ENCODE results near the gene KRTAP10-5. TPM values are rescaled to one million over a fixed set of nuclear protein-coding genes. Genes with fewer than 3 reads are reported as not detected.
"Not testable (repeated sequence)": the region's sequence is repeated elsewhere in the genome, so short reads cannot be mapped to it uniquely, and the experiment has no call there.

The KRTAP10-5 gene
- total RNA-seq, 1 donor from 2014 or later: not detected

DNA sequence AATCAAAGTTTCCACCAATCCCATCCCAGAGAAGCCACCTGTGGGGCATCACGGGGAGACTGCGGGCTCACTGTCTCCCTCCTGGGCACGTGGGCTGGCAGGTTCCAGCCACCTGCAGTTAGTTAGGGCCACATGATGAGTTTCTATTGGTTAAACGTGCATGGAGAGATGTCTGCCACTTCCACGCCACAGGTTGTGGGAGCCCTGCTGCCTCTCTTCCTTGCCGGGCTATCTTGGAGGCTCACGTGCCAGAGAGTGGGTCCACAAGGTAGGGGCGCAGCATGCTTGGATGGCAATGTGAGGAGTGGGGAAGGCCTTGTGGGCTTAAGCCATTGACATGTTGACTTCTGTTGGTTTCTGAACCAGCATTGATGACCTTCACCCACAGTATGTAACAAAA is 23.5 kb upstream of the KRTAP10-5 start:
- intact Hi-C loops (cut with DNase I): no loop called here
- Histone ChIP-seq H3K4me1 (no peaks in the 10 kb centered on the region), H3K4me3 (no peak overlapping the region), H3K9me3 (no peaks in the 10 kb centered on the region), H3K27ac (no peak overlapping the region), H3K27me3 (no peaks in the 10 kb centered on the region), H3K36me3 (no peaks in the 10 kb centered on the region)
- no peak for TF ChIP-seq CTCF (IDR thresholded peaks at IDR 0.05)
- no peak for DNase-seq (ENCODE audit: low spot score in 2 of 2)

GRCh38 chr21:44603109-44603875 is 22.9 kb upstream of the KRTAP10-5 start:
- Histone ChIP-seq H3K4me1 (no peaks in the 10 kb centered on the region), H3K9me3 (no peaks in the 10 kb centered on the region), H3K4me3 (no peak overlapping the region), H3K27me3 (no peaks in the 10 kb centered on the region), H3K27ac (no peak overlapping the region), H3K36me3 (no peaks in the 10 kb centered on the region)
- intact Hi-C loops (cut with DNase I): no loop called here
- DNase-seq (ENCODE audit: low spot score in 2 of 2): no peak
- TF ChIP-seq CTCF (IDR thresholded peaks at IDR 0.05): no peak

- Histone ChIP-seq H3K27me3 (no peaks in the 10 kb centered on the region), H3K27ac (no peak overlapping the region), H3K4me3 (no peak overlapping the region), H3K9me3 (no peaks in the 10 kb centered on the region), H3K4me1 (no peaks in the 10 kb centered on the region), H3K36me3 (no peaks in the 10 kb centered on the region)
- no peak for TF ChIP-seq CTCF (IDR thresholded peaks at IDR 0.05)
- DNase-seq (ENCODE audit: low spot score in 2 of 2): no peak
- intact Hi-C loops (cut with DNase I): no loop called here
Observed at GRCh38 chr21:44602463-44602850, 22.1 kb upstream of the KRTAP10-5 start.

DNA sequence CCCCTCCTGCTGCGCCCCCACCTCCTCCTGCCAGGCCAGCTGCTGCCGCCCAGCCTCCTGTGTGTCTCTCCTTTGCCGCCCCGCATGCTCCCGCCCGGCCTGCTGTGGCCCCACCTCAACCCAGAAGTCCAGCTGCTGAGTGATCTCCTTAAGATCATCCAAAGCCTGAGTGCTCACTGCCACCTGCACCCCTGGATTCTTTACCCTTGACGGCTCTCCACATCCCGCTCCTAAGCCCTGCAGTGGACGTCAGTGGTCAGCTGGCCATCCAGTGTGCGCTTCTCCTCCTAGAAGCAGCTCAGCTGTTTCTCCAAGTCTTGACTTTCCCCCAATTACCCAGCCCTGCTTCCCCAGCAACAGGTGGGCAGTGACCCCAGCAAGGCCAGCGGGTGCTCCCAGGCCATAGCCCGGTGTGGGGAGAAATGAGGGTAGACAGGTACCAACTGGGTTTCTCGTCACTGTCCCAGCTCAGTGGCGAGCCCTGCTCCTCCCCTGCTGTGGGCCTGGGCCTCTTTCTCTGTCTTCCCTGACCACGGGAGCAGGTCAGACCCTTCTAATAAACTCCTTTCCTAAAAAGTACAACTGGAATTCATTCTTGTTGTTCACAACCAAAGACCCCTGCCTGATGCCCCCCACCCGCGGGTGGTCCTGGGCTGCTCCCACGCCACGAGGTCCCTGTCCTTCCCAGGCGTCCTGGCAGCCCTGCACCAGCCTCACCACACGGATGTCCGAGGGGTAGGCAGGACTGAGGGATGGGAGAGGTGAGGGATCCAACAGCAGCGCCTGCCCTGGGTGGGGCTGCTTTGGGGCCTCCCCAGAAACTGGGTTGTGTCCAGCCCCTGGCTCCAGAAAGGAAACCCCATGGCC is 21.4 kb upstream of the KRTAP10-5 start:
- Histone ChIP-seq H3K27ac (no peak overlapping the region), H3K4me3 (no peak overlapping the region), H3K27me3 (no peaks in the 10 kb centered on the region), H3K9me3 (no peaks in the 10 kb centered on the region), H3K4me1 (no peaks in the 10 kb centered on the region), H3K36me3 (no peaks in the 10 kb centered on the region)
- no peak for TF ChIP-seq CTCF (IDR thresholded peaks at IDR 0.05)
- intact Hi-C loops (cut with DNase I): no loop called here
- DNase-seq (ENCODE audit: low spot score in 2 of 2): no peak

DNA sequence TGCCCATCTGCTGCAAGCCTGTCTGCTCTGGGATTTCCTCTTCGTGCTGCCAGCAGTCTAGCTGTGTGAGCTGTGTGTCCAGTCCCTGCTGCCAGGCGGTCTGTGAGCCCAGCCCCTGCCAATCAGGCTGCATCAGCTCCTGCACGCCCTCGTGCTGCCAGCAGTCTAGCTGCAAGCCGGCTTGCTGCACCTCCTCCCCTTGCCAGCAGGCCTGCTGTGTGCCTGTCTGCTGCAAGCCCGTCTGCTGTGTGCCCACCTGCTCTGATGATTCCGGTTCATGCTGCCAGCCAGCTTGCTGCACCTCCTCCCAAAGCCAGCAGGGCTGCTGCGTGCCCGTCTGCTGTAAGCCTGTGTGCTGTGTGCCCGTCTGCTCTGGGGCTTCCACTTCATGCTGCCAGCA is 20.7 kb upstream of the KRTAP10-5 start:
- H3K9me3 ChIP-seq; DNase-seq (ENCODE audit: low spot score in 2 of 2); H3K4me3 ChIP-seq; intact Hi-C loops (cut with DNase I); H3K27me3 ChIP-seq; H3K27ac ChIP-seq; H3K36me3 ChIP-seq; H3K4me1 ChIP-seq: not testable (repeated sequence)

DNA sequence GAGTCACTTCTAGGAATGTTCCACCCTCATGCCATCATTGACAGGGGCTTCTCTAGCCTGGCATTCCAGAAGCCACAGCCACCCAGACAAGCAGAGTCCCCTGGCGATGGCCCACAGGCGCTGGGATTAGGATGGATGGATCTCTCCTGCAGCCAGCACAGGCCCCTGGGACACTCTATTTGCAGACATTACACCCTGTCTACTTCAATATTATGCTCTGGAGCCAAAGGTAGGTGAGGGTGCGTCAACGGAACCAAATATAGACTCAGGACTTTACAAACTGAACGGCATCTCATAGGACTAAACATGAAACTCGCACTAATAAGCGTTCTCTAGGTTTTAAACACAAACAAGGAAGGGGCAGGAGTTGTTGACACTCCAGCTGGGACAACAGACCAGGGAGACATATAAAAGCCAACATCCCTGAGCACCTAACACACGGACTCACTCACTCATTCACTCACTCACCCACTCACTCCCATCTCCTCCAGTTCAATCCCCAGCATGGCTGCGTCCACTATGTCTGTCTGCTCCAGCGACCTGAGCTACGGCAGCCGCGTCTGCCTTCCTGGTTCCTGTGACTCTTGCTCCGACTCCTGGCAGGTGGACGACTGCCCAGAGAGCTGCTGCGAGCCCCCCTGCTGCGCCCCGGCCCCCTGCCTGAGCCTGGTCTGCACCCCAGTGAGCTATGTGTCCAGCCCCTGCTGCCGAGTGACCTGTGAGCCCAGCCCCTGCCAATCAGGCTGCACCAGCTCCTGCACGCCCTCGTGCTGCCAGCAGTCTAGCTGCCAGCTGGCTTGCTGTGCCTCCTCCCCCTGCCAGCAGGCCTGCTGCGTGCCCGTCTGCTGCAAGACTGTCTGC is 19.9 kb upstream of the KRTAP10-5 start, which contains the start of gene KRTAP10-7:
Gene KRTAP10-7 (plus strand): TSS at position 480 of the 861 bp plus-strand sequence. CDS start 25 bp downstream, at position 505.
- H3K27me3 ChIP-seq; DNase-seq (ENCODE audit: low spot score in 2 of 2); H3K36me3 ChIP-seq; H3K4me1 ChIP-seq; H3K4me3 ChIP-seq; H3K27ac ChIP-seq; H3K9me3 ChIP-seq; intact Hi-C loops (cut with DNase I): not testable (repeated sequence)
